NCI-H1092 treated with DMSO at 0.1 percent for 48 hours (cell line): ENCODE data around the gene COA7.
"Not testable (repeated sequence)": the region's sequence is repeated elsewhere in the genome, so short reads cannot be mapped to it uniquely, and the experiment has no call there.

Experiments used
- DNase-seq: peaks from one replicate; lab custom pipeline; 2025; lab: John Stamatoyannopoulos, UW

The COA7 gene

DNA sequence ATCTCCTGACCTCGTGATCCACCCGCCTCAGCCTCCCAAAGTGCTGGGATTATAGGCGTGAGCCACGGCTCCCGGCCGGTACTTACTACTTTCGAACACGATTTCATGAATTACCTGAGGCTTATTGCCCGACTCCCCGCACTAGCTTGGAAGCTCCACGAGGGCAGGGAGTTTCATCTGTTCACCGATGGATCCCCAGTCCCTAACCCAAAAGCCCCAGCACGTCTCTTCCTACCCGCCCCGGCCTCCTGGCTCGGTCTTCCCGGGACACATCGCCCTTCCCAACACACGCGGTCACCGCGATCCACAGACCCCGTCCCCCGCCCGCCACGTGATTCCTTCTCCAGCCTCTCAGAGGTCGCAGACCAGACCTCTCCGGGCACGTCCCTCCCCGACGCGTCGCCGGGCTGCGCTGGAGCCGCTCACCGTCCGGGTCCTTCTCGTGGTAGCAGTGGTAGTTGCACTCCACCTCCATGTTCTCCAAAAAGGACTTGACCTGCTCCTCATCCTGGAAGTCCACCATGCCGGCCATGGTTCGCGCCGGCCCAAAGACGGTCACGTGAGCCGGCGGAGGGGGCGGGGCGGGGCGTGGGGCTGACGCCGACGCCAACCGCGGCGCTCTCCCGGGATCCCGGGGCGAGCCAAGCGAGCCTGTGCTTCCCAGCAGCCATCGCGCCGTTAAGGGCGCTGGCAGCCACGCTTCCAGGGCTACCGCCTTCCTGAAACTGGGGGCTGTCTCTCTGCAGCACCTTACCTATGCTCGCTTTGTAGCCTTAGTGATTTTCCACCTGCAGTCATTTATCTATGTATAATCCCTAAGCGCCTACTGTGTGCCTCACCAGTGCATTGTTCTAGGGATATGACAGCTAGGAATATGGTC, at the start of gene COA7:
Gene COA7 (minus strand): TSS at position 553 of the 880 bp plus-strand sequence. CDS start 21 bp downstream, at position 532.
- peak; percentile 52 for DNase-seq

DNA sequence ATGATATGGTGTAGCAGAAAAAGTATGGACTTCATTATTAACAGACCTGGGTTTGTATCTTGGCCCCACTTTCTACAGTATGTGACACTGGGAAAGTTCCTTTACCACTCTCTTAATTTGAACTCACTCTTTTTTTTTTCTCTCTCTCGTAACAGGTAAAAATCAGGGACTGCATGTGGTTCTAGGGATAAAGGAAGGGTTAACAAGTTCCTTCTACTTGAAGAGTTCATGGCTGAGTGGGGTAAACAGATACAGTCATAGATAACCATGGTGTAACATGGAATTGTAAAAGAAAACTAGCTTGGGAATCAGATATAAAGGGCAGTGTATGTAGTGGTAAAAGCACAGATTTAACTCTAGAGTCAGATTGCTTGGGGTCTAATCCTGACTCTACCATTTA, 49.3 kb upstream of the COA7 start:
- no peak for DNase-seq

DNA sequence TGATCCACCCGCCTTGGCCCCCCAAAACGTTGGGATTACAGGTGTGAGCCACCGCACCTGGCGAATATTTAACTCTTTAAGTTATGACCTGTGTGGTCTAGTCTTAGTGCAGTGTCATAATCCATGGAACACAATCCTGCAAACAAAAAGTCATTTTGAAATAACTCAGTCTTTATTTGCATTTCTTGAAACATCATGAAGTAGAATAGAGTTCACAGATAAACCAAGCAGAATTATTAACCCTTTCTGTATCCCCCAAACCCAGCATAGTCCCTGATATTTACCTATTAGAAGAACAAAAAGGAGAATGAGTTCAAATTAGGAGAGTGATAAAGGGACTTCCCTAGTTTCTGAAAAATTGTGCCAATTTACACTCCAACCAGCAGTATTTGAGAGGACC, 48.0 kb upstream of the COA7 start:
- no peak for DNase-seq

DNA sequence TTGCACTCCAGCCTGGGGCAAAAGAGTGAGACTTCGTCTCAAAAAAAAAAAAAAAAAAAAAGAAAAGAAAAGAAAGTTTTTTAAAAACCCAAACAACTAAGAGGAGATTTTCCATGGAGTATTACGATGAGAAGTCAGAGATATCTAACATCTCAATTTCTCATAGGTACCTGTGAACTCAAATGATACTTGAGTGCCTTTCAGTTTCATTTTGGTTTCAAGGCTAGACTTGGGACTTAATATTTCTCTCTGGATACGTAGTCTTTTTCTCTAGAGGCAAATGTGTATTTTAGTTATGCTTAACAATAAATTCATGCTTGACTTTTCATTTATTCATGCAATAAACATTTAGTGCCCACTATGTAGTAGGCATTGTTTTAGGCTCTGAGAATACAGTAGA, 43.1 kb upstream of the COA7 start:
- no peak for DNase-seq

DNA sequence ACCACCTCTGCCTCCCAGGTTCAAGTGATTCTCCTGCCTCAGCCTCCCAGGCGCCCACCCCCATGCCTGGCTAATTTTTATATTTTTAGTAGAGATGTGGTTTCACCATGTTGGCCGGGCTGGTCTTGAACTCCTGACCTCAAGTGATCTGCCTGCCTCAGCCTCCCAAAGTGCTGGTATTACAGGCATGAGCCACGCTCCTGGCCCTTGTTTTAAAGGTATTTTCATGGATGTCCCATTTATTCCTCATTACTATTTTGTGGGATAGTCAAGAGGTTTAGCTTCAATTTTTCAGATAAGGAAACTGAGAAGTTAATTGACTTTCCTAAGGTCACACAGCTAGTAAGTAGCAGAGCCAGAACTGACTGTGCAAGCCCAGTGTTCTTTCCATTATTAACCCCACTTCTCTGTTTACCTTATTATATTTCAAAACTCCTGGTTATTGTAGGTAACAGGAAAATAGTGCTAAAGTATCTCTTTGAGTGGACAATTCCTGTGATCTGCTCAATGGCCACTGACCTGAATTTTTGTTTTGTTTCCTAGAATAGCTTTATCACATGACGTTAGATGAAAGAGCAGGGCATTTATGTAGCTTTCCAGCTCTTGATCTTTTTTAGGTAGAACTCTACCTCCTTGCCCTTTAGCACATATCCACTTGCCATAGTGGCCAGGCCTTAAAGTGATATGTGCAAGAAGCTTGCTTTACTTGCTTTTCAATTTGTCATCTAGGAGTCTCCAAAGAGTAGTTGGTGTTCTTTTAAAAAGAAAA, 41.7 kb upstream of the COA7 start:
- no peak for DNase-seq

DNA sequence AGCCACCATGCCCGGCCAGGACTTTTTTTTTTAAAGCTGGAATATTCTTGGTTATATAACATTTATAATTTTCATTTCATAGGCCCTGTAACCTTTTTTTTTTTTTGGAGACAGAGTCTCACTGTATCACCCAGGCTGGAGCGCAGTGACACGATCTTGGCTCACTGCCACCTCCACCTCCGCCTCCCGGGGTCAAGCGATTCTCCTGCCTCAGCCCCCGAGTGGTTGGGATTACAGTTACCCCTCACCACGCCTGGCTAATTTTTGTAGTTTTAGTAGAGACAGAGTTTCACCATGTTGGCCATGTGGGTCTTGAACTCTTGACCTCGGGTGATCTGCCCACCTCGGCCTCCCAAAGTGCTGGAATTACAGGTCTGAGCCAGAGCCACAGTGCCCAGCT, 40.7 kb upstream of the COA7 start:
- DNase-seq, result no peak

DNA sequence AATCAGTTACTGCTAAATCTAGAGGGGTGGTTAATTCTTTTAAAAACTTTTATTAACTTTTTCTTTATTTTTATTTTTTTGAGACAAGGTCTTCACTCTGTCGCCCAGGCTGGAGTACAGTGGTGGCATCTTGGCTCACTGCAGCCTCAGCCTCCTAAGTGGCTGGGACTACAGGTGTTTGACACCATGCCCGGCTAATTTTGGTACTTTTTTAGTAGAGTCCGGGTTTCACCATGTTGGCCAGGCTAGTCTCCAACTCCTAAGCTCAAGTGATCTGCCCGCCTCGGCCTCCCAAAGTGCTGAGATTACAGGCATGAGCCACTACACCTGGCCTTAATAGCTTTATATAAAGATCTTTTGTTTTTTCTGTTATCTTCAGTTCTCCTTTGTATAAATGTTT, 40.0 kb upstream of the COA7 start:
- DNase-seq, result no peak

DNA sequence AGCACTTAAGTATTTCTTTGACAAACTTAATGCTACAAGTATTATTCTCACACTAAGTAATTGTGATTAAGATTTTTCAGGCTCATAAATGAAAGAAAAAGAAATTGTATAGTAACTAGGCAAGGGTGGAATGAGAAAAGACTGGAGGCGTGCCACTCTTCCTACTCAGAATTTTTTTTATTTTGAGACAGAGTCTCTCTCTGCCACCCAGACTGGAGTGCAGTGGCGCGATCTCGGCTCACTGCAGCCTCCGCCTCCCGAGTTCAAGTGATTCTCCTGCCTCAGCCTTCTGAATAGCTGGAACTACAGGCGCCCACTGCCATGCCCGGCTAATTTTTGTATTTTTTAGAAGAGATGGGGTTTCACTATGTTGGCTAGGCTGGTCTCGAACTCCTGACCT, 37.2 kb upstream of the COA7 start:
- not testable (repeated sequence) for DNase-seq

DNA sequence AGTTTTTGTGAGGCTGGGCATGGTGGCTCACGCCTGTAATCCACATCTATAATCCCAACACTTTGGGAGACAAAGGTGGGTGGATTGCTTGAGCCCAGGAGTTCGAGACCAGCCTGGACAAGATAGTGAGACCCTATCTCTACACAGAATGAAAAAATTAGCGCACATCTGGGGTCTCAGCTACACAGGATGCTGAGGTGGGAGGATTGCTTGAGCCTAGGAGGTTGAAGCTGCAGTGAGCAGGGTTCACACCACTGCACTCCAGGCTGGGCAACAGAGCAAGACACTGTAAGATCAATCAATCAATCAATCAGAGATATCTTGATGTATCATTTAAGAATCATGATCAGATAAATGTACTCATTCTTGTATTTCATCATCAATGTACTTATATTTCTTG, 35.2 kb upstream of the COA7 start:
- no peak for DNase-seq

DNA sequence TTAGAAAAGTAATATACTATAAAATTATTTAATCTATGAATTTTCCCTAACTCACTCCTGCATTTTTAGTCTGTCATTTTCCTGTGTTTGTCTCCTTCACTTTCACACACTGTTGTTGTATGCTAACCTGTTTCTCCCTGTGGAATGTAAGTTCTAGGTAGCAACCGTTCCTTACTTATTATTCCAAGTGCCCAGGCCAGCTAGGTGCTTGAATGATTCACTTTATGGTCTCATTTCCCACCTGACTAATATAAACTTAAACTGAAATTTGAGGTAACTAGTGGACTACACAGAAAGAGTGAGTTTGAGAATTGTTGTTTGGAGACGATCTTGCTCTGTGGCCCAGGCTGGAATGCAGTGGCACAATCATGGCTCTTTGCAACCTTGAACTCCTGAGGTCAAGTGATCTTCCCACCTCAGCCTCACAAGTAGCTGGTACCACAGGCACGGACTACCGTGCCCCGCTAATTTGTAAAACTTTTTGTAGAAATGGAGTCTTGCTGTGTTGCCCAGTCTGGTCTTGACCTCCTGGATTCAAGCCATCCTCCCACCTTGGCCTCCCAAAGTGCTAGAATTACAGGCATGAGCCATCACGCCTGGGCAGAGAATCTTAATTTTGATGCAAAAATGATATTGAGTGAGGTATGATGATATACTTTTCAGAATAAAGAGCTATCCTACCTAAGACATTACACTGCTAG, 30.0 kb upstream of the COA7 start:
- DNase-seq, result no peak

DNA sequence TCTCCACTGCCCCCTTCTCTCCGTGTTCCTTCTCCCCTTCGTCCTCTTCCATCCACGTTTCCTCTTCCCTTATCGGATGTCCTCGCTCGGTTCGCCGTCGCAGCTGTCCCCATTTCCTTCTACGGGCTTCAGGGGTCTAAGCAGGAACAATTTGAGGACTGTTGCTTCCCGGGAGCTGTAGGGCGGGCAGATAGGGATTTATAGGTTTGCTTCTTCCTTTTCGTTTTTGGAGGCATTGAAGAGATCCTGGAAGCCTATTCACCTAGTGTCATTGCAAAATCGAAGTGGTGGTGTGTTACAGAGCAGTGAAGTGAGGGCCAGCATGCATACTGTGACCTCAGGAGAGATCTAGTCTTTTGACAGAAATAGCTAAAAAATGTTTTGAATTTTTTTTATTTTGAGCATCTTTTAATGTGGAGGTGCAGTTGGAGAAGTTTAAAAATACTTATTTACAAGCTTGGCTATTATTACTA, 29.0 kb upstream of the COA7 start:
- DNase-seq, result peak; percentile 21

DNA sequence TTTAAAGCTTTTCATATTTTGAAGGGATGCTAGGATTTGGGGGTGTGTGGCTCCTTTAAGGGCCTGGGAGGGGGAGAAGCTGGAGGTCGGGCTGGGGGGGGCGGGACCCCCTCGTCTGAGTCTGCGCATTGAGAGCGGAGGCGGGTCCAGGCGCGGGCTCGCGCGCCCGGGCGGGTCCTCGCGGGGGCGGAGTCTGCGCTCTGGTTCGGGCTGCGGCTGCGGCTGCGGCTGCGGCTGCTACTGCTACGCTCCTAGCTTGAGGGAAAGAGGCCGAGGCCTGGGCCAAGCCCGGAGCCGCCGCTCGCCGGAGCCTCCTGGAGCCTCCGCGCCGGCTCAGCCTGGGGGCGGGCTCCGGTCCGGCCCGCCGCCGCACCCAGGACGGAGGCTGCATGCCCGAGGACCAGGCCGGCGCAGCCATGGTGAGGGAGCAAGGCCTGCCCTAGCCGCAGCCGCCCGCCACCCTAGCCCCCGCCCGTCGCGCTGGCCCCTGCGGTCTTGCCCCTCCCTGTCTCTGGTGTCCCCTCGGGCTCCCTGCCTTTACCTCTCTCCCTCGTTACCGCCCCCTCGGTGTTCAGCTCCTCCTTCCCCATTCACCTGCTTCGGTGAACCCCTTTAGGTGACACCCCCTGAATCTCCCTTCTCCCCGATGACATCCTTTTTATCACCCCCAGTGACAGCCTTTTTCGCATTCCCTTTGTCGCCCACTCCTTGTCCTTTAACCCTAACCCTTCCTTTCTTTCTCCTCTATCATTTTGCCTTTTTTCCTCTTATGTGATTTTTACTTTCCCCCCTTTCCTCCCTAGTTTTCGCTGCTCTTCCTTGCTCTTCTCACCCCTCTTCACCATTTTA, 28.3 kb upstream of the COA7 start, which contains the start of gene ZYG11B:
Gene ZYG11B (plus strand): TSS at position 189 of the 849 bp plus-strand sequence. CDS start 201 bp downstream, at position 390.
- peak; percentile 69 for DNase-seq

DNA sequence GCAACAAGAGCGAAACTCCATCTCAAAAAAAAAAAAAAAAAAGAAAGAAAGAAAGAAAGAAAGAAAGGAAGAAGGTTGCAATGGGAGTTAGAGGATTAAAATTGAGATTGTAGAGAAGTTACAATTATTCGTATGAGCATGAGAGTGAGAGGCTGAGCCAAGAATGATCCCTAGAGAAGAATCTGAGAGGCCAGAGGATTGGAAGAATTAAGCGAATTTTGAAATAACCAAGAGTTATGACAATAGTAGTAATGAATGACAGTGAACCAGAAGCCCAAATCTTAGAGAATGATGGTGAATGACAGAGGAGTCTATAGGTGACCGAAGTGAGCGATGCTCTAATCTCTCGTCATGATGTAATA, 27.7 kb upstream of the COA7 start:
- no peak for DNase-seq

DNA sequence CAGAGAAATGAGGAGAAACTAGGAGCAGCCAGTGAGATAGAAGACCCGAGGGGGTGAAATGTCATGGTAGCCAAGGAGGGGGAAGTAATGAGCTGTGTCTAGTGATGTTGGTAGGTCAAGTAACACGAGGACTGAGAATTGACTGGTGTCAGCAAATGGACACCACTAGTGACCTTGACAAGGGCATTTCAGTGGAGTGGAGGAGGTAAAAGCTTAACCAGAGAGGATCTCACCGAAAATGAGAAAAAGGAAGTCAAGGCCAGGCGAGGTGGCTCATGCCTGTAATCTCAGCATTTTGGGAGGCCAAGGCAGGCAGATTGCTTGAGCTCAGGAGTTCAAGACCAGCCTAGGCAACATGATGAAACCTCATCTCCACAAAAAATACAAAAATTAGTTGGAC, 25.1 kb upstream of the COA7 start:
- DNase-seq, result no peak

DNA sequence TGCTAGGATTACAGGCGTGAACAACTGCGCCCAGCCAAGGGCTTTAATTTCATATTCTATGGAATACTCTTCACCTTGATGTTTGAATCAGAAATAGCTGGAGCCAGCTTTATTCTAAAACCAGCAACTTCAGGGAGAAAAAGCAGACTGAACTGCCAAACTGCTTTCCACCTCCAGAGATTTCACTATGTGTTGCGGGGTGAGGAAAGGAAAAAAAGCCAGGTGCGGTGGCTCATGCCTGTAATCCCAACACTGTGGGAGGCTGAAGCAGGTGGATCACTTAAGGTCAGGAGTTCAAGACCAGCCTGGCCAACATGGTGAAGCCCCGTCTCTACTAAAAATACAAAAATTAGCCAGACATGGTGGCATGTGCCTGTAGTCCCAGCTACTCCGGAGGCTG, 17.1 kb upstream of the COA7 start:
- DNase-seq, result not testable (repeated sequence)

DNA sequence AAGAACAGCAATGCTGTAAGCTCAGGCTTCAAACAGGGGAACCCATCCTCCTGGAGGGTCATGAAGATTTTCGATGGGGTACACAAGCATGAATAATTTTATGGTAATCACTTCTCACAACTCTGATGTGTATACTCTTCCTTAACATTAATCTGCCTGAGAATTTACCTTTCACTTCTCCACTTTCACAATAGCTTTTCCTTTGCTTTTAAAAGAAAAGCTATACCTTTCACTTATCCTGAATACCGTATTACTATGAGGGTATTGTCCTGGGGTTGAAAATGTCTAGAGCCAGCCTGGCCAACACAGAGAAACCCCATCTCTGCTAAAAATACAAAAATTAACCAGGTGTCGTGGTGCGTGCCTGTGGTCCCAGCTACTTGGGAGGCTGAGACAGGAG, 15.4 kb upstream of the COA7 start:
- no peak for DNase-seq

DNA sequence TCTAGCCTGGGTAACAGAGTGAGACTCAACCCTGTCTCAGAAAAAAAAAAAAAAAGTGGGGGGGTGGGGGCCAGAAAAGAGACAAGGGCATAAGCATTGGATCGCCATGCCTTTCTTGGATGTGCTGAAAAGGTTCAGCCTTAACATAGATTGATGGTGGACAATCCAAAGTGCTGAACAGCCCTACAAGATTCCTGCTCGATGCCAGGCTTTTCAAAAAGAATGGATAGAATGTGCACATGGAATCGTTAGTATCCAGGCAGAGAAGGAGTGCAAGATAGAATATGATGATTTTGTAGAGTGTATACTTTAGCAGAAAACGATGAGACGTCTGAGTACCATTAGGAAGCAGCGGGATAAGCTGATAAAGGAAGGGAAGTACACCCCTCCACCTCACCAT, 10.9 kb upstream of the COA7 start:
- no peak for DNase-seq

DNA sequence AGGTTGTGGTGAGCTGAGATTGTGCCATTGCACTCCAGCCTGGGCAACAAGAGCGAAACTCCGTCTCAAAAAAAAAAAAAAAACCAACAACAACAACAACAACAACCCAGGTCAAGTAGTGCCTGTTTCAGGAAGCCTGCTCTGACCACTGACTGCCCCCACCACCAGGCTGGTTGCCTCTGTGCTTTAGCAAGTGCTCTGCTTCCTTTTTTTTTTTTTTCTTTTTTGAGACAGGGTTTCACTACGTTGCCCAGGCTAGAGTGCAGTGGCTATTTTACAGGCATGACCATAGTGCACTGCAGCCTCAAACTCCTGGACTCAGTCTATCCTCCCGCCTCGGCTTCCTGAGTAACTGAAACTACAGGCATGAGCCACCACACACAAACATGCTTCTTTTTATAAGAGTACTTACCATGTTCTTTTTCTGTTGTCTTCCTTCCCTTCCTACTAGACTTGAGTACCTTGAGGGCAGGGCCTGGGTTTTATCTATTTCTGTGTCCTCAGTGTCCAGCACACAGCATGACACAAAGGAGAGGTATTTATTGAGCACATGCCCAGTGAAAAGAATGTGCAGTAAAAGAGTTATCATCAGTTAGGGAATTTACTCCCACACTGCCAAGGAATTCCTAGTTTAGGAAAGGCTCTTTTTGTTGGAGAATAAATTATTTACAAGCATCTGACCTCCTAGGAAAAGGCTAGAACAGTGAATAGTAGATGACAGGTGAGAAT, 9.9 kb upstream of the COA7 start:
- DNase-seq, result no peak

DNA sequence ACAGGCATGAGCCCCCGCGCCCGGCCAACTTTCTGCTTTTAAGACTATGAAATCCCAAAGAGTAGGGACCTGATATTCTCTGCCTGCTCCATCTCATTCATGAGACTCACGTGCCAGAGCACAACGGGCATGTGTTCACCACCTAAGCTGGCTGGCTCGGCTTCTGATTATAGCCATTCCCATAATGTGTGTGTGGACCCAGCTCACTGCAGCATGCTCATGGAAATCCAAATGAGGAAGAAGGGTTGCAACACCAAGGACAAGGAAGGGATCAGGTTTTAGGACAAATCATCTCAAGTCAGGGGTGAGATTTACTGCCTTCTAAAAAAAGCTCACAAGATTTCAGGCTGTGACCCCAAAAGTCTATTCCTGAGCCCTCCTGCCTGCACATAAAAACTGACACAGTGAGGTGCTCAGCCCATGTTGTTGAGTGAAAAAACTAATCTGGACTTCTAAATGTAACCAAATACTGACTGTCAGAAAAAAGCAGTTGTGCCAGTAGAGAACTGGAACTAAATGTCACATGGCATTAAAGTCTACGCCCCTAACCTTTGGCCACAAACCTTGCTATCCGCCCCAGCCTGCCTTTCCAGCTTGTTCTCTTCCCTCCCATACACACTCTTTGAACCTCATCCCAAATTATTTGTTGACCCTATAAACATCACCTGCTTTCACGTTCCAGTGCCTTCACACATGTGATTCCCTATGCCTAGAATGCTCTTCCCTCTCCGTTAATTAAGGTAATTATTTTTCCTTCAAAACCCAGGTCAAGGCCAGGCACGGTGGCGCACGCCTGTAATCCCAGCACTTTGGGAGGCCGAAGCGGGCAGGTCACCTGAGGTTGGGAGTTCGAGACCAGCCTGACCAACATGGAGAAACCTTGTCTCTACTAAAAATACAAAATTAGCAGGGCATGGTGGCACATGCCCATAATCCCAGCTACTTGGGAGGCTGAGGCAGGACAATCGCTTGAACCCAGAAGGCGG, 9.1 kb upstream of the COA7 start:
- no peak for DNase-seq
